ENCODE results near the gene PRKAG1. TPM values are rescaled to one million over a fixed set of nuclear protein-coding genes. Genes with fewer than 3 reads are reported as not detected.

The PRKAG1 gene
- total RNA-seq, 6 donors from 2014 or later, result 25.1 to 56.5 (median 42.0) TPM

DNA sequence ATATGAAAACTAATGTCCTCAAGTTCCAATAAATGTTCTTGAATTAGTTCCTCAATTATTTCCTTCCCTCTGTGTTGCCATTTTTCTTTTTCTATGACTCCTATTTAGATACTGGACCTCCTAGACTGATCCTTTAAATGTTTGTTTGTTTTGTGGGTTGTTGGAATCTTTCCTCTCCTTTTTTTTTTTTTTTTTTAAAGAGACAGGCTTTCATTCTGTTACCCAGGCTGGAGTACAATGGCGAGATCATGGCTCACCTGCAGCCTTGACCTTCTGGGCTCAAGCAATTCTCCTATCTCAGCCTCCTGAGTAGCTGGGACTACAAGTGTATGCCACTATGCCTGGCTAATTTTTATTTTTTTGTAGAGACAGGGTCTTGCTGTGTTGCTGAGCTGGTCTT, 9.6 kb downstream of the PRKAG1 start:
- H3K4me3 ChIP-seq, result no peak overlapping the region
- no peak overlapping the region for H3K27ac ChIP-seq
- 93 to 95% methylated on average over 1 of the region's 1 CpG for WGBS, 2 donors
- TF ChIP-seq EP300 (IDR thresholded peaks at IDR 0.05) (no peak), POLR2AphosphoS5 (IDR thresholded peaks at IDR 0.05) (no peak), POLR2A (IDR thresholded peaks at IDR 0.05) (no peak)
- TF ChIP-seq, protein P1, sequence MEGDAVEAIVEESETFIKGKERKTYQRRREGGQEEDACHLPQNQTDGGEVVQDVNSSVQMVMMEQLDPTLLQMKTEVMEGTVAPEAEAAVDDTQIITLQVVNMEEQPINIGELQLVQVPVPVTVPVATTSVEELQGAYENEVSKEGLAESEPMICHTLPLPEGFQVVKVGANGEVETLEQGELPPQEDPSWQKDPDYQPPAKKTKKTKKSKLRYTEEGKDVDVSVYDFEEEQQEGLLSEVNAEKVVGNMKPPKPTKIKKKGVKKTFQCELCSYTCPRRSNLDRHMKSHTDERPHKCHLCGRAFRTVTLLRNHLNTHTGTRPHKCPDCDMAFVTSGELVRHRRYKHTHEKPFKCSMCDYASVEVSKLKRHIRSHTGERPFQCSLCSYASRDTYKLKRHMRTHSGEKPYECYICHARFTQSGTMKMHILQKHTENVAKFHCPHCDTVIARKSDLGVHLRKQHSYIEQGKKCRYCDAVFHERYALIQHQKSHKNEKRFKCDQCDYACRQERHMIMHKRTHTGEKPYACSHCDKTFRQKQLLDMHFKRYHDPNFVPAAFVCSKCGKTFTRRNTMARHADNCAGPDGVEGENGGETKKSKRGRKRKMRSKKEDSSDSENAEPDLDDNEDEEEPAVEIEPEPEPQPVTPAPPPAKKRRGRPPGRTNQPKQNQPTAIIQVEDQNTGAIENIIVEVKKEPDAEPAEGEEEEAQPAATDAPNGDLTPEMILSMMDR (IDR thresholded peaks at IDR 0.05), result no peak
- DNase-seq (no peak), ATAC-seq (ENCODE audit: low FRiP score in 2 of 2) (no peak)
- H3K27me3 ChIP-seq, result no peaks in the 10 kb centered on the region
- H3K4me1 ChIP-seq, result peaks cover 0 to 3% (median 0%) of the 10 kb centered on the region in 4 donors
- H3K9me3 ChIP-seq, result no peaks in the 10 kb centered on the region
- peaks cover 5 to 67% (median 39%) of the 10 kb centered on the region in 4 donors for H3K36me3 ChIP-seq

DNA sequence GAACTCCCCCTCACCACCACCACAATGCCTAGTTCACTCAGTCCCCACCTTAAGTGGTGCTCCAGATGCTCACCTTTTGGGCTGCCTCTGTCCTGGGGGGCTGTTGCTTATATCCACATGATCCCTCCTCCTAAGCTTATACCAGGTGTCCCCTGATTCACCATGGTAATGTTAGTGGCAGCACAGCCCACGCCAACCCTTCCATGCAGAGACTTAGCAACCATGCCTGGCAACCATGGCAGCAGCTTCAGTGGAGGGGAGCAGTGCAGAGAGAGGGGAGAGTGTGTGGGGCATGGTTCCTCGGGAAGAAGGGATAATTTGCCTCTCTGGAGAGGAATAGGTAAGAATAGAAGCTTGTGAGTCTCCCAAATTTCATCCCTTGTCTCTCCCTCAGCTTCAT, 18.2 kb downstream of the PRKAG1 start:
- Histone ChIP-seq H3K36me3 (peaks cover 0 to 52% (median 43%) of the 10 kb centered on the region in 4 donors), H3K27ac (no peak overlapping the region), H3K9me3 (no peaks in the 10 kb centered on the region), H3K27me3 (peaks cover 0 to 32% (median 19%) of the 10 kb centered on the region in 4 donors), H3K4me1 (peaks cover 33 to 44% (median 42%) of the 10 kb centered on the region in 4 donors), H3K4me3 (no peak overlapping the region)
- DNase-seq, result no peak
- TF ChIP-seq EP300 (IDR thresholded peaks at IDR 0.05) (no peak), POLR2AphosphoS5 (IDR thresholded peaks at IDR 0.05) (no peak), POLR2A (IDR thresholded peaks at IDR 0.05) (no peak)
- TF ChIP-seq, protein P1 (IDR thresholded peaks at IDR 0.05), result no peak
- ATAC-seq (ENCODE audit: low FRiP score in 2 of 2), result no peak
- WGBS, 2 donors, result 89 to 93% methylated on average over 2 of the region's 2 CpGs

DNA sequence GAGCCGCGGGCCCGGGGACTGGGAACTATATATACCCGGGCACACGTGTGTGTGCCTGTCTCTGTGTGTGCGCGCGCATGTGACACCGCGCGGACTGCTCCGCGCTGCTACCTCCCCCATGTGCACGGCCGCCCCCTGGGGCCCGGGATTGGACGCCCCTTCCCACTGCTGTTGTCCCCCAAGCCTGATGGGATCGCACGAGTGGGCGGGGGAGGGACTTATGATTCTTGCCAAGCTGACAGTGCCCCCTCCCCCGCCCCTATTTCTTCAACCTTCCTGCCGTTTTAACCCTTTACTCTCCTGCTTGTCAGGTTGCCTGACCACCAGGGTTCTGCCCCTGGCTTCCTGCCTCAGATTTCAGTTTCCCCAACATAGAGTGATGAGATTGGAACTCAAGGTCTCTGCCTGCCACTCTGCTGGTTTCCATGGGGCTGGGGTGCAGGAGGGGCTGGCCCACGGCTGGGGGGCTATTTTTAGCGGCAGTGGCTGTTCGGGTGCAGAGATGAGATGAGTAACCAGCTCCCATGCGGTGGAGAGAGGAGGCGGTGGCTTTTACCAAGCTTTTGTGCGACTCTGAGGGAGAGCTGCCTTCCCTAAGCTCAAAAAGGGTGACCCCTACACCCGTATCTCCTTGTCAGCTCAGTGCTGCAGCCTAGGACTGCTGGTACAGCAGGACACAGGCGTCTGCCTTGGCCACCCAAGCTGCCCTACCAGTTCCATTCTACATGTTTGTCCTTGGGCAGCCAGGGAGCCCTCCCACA, 19.0 kb downstream of the PRKAG1 start, which contains the start of gene DDN:
Gene DDN (minus strand): TSS at position 5 of the 761 bp plus-strand sequence. CDS start 88 bp downstream, outside the sequence.
- ATAC-seq (ENCODE audit: low FRiP score in 2 of 2) (no peak), DNase-seq (peak in 1 of 2 donors; percentile 89)
- H3K36me3 ChIP-seq, result peaks cover 0 to 44% (median 35%) of the 10 kb centered on the region in 4 donors
- H3K4me1 ChIP-seq, result peaks cover 36 to 50% (median 47%) of the 10 kb centered on the region in 4 donors
- no peak within 1 kb of the TSS for H3K27ac ChIP-seq
- no peaks in the 10 kb centered on the region for H3K9me3 ChIP-seq
- no peak for TF ChIP-seq EP300 (IDR thresholded peaks at IDR 0.05)
- TF ChIP-seq, protein P1 (IDR thresholded peaks at IDR 0.05), result no peak
- TF ChIP-seq POLR2AphosphoS5 (IDR thresholded peaks at IDR 0.05), result no peak
- peak within 1 kb of the TSS; percentile 30 to 61 (median 49) for H3K4me3 ChIP-seq
- peaks cover 0 to 38% (median 25%) of the 10 kb centered on the region in 4 donors for H3K27me3 ChIP-seq
- whole genome bisulfite sequencing, 2 donors, result 5 to 7% methylated on average over 18 to 20 of the region's 30 CpGs

DNA sequence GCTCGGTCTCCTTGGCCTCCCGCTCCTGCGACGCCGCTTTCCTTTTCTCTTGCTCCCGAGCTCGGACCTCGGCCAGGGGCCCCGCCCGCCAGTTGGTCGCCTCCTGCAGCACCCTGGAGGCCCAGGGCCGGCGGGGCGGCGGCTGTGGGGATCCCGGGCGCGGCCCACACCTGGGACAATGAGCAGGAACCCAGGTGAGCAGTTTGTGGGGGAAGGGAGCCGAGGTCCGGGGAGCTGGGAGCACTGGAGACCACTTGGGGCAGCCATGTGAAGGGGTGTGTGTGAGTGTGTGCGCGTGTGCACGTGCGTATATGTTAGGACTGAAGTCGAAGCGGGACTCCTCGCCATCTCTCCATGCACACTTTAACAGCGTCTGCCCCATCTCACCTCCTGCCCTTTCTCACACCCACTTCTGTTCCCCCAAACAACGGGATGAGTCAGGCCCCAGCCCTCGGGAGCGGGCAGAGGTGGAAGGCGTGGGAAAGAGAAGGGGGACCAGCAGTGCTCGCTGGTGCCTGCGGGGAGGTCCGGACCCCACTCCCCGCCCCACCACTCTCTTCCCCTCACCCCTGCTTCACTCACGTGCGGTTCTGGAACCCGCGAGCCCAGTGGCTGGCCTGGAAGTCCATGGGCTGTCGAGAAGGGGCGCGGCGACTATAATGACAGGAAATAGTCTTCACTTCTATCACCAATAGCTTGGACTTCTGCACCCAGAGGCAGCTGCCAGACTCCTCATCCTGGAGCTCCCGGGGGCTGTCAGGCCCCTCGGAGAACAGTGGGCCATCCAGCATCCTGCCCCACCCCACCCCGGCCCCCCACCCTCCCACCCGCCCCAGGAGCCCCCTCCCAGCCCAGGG, 19.9 kb downstream of the PRKAG1 start:
- peak in 1 of 2 donors; percentile 13 for ATAC-seq (ENCODE audit: low FRiP score in 2 of 2)
- peaks cover 36 to 51% (median 47%) of the 10 kb centered on the region in 4 donors for H3K4me1 ChIP-seq
- peak in 1 of 2 donors; percentile 89 for DNase-seq
- H3K27ac ChIP-seq, result no peak overlapping the region
- no peaks in the 10 kb centered on the region for H3K9me3 ChIP-seq
- 0 to 3% methylated on average over 8 to 38 of the region's 48 CpGs for WGBS, 2 donors
- H3K36me3 ChIP-seq, result peaks cover 0 to 36% (median 27%) of the 10 kb centered on the region in 4 donors
- TF ChIP-seq EP300 (IDR thresholded peaks at IDR 0.05), result no peak
- TF ChIP-seq, protein P1 (IDR thresholded peaks at IDR 0.05), result no peak
- TF ChIP-seq POLR2A (IDR thresholded peaks at IDR 0.05), result no peak
- no peak for TF ChIP-seq POLR2AphosphoS5 (IDR thresholded peaks at IDR 0.05)
- peaks cover 0 to 41% (median 28%) of the 10 kb centered on the region in 4 donors for H3K27me3 ChIP-seq
- H3K4me3 ChIP-seq, result peak overlapping the region; percentile 30 to 61 (median 49)
